Karpas-422 (cell line): ENCODE measurements around the gene MPP2. TPM values are rescaled to one million over a fixed set of nuclear protein-coding genes. Genes with fewer than 3 reads are reported as not detected.
"Not testable (repeated sequence)": the region's sequence is repeated elsewhere in the genome, so short reads cannot be mapped to it uniquely, and the experiment has no call there.

Experiments
- DNase-seq: peaks from one replicate; pipeline ENCODE4 v3.0.0-alpha.2; 2015
- H2AFZ ChIP-seq: fragments of 200-600 bp; sonication (generic); 2 replicates; pipeline ENCODE4 v1.6.1; 2014; ENCODE audit warnings: antibody characterized with exemption, low read length, mixed read lengths
- H3K27ac ChIP-seq: fragments of 200-600 bp; sonication (generic); 2 replicates; pipeline ENCODE4 v1.5.1; 2014; ENCODE audit warnings: mild to moderate bottlenecking, low read length, moderate library complexity
- H3K27me3 ChIP-seq: fragments of 200-600 bp; sonication (generic); 2 replicates; pipeline ENCODE4 v1.6.1; 2014; ENCODE audit warnings: low read length, mixed read lengths
- H3K36me3 ChIP-seq: fragments of 200-600 bp; sonication (generic); 2 replicates; pipeline ENCODE4 v1.6.1; 2014; ENCODE audit warnings: low read length, mixed read lengths; ENCODE audit not compliant: insufficient read depth
- H3K4me1 ChIP-seq: fragments of 200-600 bp; sonication (generic); 2 replicates; pipeline ENCODE4 v1.6.1; 2014; ENCODE audit warnings: mild to moderate bottlenecking, low read length, mixed read lengths
- H3K4me2 ChIP-seq: fragments of 200-600 bp; sonication (generic); 2 replicates; pipeline ENCODE4 v1.6.1; 2014; ENCODE audit warnings: low read length, low read depth, mild to moderate bottlenecking; ENCODE audit not compliant: poor library complexity, severe bottlenecking
- H3K4me3 ChIP-seq: fragments of 200-600 bp; sonication (generic); 2 replicates; pipeline ENCODE4 v1.5.1; 2014; ENCODE audit warnings: mild to moderate bottlenecking, antibody characterized with exemption, low read length, mixed read lengths
- H3K79me2 ChIP-seq: fragments of 200-600 bp; sonication (generic); 2 replicates; pipeline ENCODE4 v1.6.1; 2014; ENCODE audit warnings: mild to moderate bottlenecking, low read length, mixed read lengths
- H3K9ac ChIP-seq: fragments of 200-600 bp; sonication (generic); 2 replicates; pipeline ENCODE4 v1.6.0; 2014; ENCODE audit warnings: low read length
- H3K9me2 ChIP-seq: fragments of 200-600 bp; sonication (generic), shearing (Covaris generic); replicated peaks from 2 replicates; pipeline ENCODE4 v1.6.0; 2014; ENCODE audit warnings: mild to moderate bottlenecking, low read length, moderate library complexity; ENCODE audit not compliant: insufficient read depth
- H3K9me3 ChIP-seq: fragments of 300-700, 200-600 bp; sonication (generic); 2 replicates; pipeline ENCODE4 v1.6.1; 2014; ENCODE audit warnings: low read length, mixed read lengths
- H4K20me1 ChIP-seq: fragments of 200-600 bp; sonication (generic); 2 replicates; pipeline ENCODE4 v1.6.1; 2014; ENCODE audit warnings: mild to moderate bottlenecking, antibody characterized with exemption, low read length, low read depth; ENCODE audit not compliant: insufficient read depth
- total RNA-seq: library from RNA; depleted of rRNA; stranded (reverse); fragments of >200 nt; shearing (Covaris generic); gene quantifications from 2 replicates; pipeline ENCODE4 v1.2.3, GENCODE V29; 2014; ENCODE audit warnings: low replicate concordance

The MPP2 gene
- total RNA-seq, 1 experiment from 2014 or later = not detected

GRCh38 chr17:43873091-43873490 lies 34.2 kb downstream of the MPP2 start:
- Histone ChIP-seq H3K9ac (no peak overlapping the region), H3K79me2 (no peaks in the 10 kb centered on the region), H3K9me3 (no peaks in the 10 kb centered on the region), H2AFZ (no peak overlapping the region), H3K36me3 (no peaks in the 10 kb centered on the region), H3K4me3 (no peak overlapping the region), H3K27ac (no peak overlapping the region), H3K4me1 (peaks cover 8% of the 10 kb centered on the region), H3K4me2 (no peak overlapping the region), H3K9me2 (no peaks in the 10 kb centered on the region), H3K27me3 (no peaks in the 10 kb centered on the region), H4K20me1 (no peaks in the 10 kb centered on the region)
- DNase-seq = no peak

GRCh38 chr17:43871946-43872690 lies 35.2 kb downstream of the MPP2 start:
- no peak overlapping the region for H3K9ac ChIP-seq
- H3K4me1 ChIP-seq = no peaks in the 10 kb centered on the region
- H3K9me3 ChIP-seq = no peaks in the 10 kb centered on the region
- no peak overlapping the region for H3K4me3 ChIP-seq
- no peaks in the 10 kb centered on the region for H3K9me2 ChIP-seq
- H3K27me3 ChIP-seq = no peaks in the 10 kb centered on the region
- no peak for DNase-seq
- H4K20me1 ChIP-seq = no peaks in the 10 kb centered on the region
- H3K27ac ChIP-seq = no peak overlapping the region
- no peak overlapping the region for H3K4me2 ChIP-seq
- H3K36me3 ChIP-seq = no peaks in the 10 kb centered on the region
- H3K79me2 ChIP-seq = no peaks in the 10 kb centered on the region
- H2AFZ ChIP-seq = no peak overlapping the region

- not testable (repeated sequence) for H3K27me3 ChIP-seq, H3K4me1 ChIP-seq, H3K9me2 ChIP-seq, H2AFZ ChIP-seq, H3K79me2 ChIP-seq, DNase-seq, H3K9ac ChIP-seq, H3K36me3 ChIP-seq, H3K27ac ChIP-seq, H3K4me2 ChIP-seq, H3K9me3 ChIP-seq, H4K20me1 ChIP-seq, H3K4me3 ChIP-seq
Measured at GRCh38 chr17:43869031-43869430, 38.3 kb downstream of the MPP2 start.

- no peak overlapping the region for H3K4me3 ChIP-seq
- H3K9me3 ChIP-seq = no peaks in the 10 kb centered on the region
- H3K9me2 ChIP-seq = no peaks in the 10 kb centered on the region
- no peaks in the 10 kb centered on the region for H3K79me2 ChIP-seq
- no peak overlapping the region for H3K9ac ChIP-seq
- H4K20me1 ChIP-seq = no peaks in the 10 kb centered on the region
- no peaks in the 10 kb centered on the region for H3K4me1 ChIP-seq
- DNase-seq = no peak
- H3K27me3 ChIP-seq = no peaks in the 10 kb centered on the region
- H3K27ac ChIP-seq = no peak overlapping the region
- no peak overlapping the region for H2AFZ ChIP-seq
- no peaks in the 10 kb centered on the region for H3K36me3 ChIP-seq
- no peak overlapping the region for H3K4me2 ChIP-seq
Measured at GRCh38 chr17:43868226-43868994, 38.9 kb downstream of the MPP2 start.

- H3K4me3 ChIP-seq = no peak overlapping the region
Measured at GRCh38 chr17:43864161-43864984, 43.0 kb downstream of the MPP2 start.

GRCh38 chr17:43861960-43862359 lies 45.4 kb downstream of the MPP2 start:
- DNase-seq = no peak
- no peak overlapping the region for H3K27ac ChIP-seq
- no peak overlapping the region for H2AFZ ChIP-seq
- no peak overlapping the region for H3K9ac ChIP-seq
- H3K9me2 ChIP-seq = no peaks in the 10 kb centered on the region
- H3K4me2 ChIP-seq = no peak overlapping the region
- H3K36me3 ChIP-seq = no peaks in the 10 kb centered on the region
- H3K27me3 ChIP-seq = no peaks in the 10 kb centered on the region
- H3K4me1 ChIP-seq = no peaks in the 10 kb centered on the region
- no peaks in the 10 kb centered on the region for H3K9me3 ChIP-seq
- H3K79me2 ChIP-seq = no peaks in the 10 kb centered on the region
- no peaks in the 10 kb centered on the region for H4K20me1 ChIP-seq
- no peak overlapping the region for H3K4me3 ChIP-seq

More at GRCh38 chr17:43864161-43864984, 43.0 kb downstream of the MPP2 start:
- Histone ChIP-seq H3K79me2 (no peaks in the 10 kb centered on the region), H3K4me1 (no peaks in the 10 kb centered on the region), H3K4me2 (no peak overlapping the region), H3K9ac (no peak overlapping the region), H3K9me3 (no peaks in the 10 kb centered on the region), H3K9me2 (no peaks in the 10 kb centered on the region), H3K27ac (no peak overlapping the region), H2AFZ (no peak overlapping the region), H3K36me3 (no peaks in the 10 kb centered on the region), H3K27me3 (no peaks in the 10 kb centered on the region), H4K20me1 (no peaks in the 10 kb centered on the region)
- DNase-seq = no peak

- no peak overlapping the region for H2AFZ ChIP-seq
- no peaks in the 10 kb centered on the region for H3K36me3 ChIP-seq
- no peaks in the 10 kb centered on the region for H3K9me3 ChIP-seq
- no peak overlapping the region for H3K27ac ChIP-seq
- no peaks in the 10 kb centered on the region for H4K20me1 ChIP-seq
- no peak overlapping the region for H3K4me3 ChIP-seq
- no peak overlapping the region for H3K4me2 ChIP-seq
- no peaks in the 10 kb centered on the region for H3K9me2 ChIP-seq
- no peak for DNase-seq
- H3K79me2 ChIP-seq = no peaks in the 10 kb centered on the region
- no peaks in the 10 kb centered on the region for H3K4me1 ChIP-seq
- H3K27me3 ChIP-seq = no peaks in the 10 kb centered on the region
- no peak overlapping the region for H3K9ac ChIP-seq
Measured at GRCh38 chr17:43860927-43861622, 46.3 kb downstream of the MPP2 start.
